ENCODE results near the gene F10. TPM values are rescaled to one million over a fixed set of nuclear protein-coding genes. Genes with fewer than 3 reads are reported as not detected.

Gene F10
- total and polyA plus RNA-seq, 2 of the 13 experiments (the other 11 are each of a cell fraction or from before 2014, with no cell fraction given), result 58.4 to 237 TPM

DNA sequence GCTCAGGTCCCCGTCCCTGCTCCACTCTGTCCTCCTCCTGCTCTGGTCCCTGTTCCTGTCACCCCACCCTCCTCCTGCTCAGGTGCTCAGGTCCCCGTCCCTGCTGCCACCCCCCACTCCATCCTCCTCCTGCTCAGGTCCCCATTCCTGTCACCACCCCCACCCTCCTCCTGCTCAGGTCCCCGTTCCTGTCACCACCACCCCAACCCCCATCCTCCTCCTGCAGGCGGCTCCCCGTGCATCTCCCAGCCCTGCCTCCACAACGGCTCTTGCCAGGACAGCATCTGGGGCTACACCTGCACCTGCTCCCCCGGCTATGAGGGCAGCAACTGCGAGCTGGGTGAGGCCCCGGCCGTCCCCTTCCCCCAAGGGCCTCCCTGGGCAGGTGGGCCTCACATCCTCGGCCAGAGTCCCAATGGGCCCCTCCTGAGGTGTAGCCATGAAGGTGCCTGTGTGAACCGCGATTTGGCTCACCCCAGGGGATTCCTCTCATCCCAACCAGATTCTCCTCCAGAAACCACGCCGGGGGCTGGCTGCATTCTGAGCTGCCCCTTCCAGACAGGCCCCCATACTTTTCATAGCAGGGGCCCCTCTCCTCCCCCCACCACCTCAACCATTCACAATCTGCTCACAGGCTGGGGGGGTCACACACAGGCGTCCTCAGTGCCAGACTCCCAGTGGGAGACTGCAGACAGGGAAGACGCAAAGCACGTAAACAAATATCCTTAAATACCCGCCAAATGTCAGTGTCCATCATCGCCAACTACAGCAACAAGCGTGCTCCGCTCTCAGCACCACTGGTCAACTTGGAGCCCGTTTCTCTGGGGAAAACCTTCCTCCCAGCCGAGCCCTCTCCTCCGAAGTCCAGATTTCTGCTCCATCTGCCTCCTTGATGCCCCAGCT is 40.4 kb downstream of the F10 start:
- Histone ChIP-seq H3K4me1 (ENCODE audit: insufficient read depth, low read length) (peaks cover 23% of the 10 kb centered on the region), H3K9me3 (ENCODE audit: low read length) (no peaks in the 10 kb centered on the region), H3K27ac (ENCODE audit: extremely low read length, insufficient read depth, low read length) (no peak overlapping the region), H3K36me3 (replicated peaks in 1 of 2; ENCODE audit: control insufficient read depth in 1 of 2, insufficient read depth in 2 of 2, low read length in 2 of 2) (no peaks in the 10 kb centered on the region; a peak in 1 of 5 replicates), H4K20me1 (ENCODE audit: insufficient read depth, low read length) (no peaks in the 10 kb centered on the region), H3K4me3 (replicated peaks in 1 of 3; ENCODE audit: insufficient read depth in 1 of 3, low read depth in 2 of 3, low read length in 3 of 3) (no peak overlapping the region), H2AFZ (ENCODE audit: low read length) (no peak overlapping the region), H3K79me2 (ENCODE audit: insufficient read depth, low read length) (no peaks in the 10 kb centered on the region), H3K27me3 (ENCODE audit: control insufficient read depth in 1 of 2, insufficient read depth in 2 of 2, low read length in 2 of 2) (no peaks in the 10 kb centered on the region), H3K9ac (ENCODE audit: insufficient read depth, low read depth, low read length) (no peak overlapping the region), H3K4me2 (ENCODE audit: low read depth, low read length) (no peak overlapping the region)
- ATAC-seq (no peak), FAIRE-seq (no peak), DNase-seq (ENCODE audit: low spot score) (no peak)
- no peak for TF ChIP-seq POLR2G (IDR thresholded peaks at IDR 0.05; ENCODE audit: low read depth, low read length)
- no peak for TF ChIP-seq ZNF18 (CRISPR knock-in tag; IDR thresholded peaks at IDR 0.05; ENCODE audit: insufficient replicate concordance)
- TF ChIP-seq ZNF468 (CRISPR knock-in tag; IDR thresholded peaks at IDR 0.05), result no peak
- no peak for TF ChIP-seq STAT5B (CRISPR knock-in tag; IDR thresholded peaks at IDR 0.05)
- no peak for TF ChIP-seq MED8 (CRISPR knock-in tag; IDR thresholded peaks at IDR 0.05; ENCODE audit: insufficient replicate concordance)
- TF ChIP-seq PHF5A (CRISPR knock-in tag; IDR thresholded peaks at IDR 0.05; ENCODE audit: low read depth, unreplicated experiment), result no peak
- TF ChIP-seq AGO2 (optimal IDR thresholded peaks at IDR 0.05; ENCODE audit: low read depth, low read length), result peak; percentile 63
- 0 out of 2 replicates have a peak, but pooled peaks have one; percentile 24 for TF ChIP-seq RBFOX2 (IDR thresholded peaks at IDR 0.05; ENCODE audit: low read depth, low read length)
- no peak for TF ChIP-seq SP140L (CRISPR knock-in tag; IDR thresholded peaks at IDR 0.05; ENCODE audit: borderline replicate concordance)
- TF ChIP-seq, protein P1, sequence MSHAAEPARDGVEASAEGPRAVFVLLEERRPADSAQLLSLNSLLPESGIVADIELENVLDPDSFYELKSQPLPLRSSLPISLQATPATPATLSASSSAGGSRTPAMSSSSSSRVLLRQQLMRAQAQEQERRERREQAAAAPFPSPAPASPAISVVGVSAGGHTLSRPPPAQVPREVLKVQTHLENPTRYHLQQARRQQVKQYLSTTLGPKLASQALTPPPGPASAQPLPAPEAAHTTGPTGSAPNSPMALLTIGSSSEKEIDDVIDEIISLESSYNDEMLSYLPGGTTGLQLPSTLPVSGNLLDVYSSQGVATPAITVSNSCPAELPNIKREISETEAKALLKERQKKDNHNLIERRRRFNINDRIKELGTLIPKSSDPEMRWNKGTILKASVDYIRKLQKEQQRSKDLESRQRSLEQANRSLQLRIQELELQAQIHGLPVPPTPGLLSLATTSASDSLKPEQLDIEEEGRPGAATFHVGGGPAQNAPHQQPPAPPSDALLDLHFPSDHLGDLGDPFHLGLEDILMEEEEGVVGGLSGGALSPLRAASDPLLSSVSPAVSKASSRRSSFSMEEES (CRISPR knock-in tag; IDR thresholded peaks at IDR 0.05), result no peak
- TF ChIP-seq HINFP (CRISPR knock-in tag; IDR thresholded peaks at IDR 0.05; ENCODE audit: low read depth), result no peak
- WGBS (ENCODE audit: low lambda C conversion rate), result 82% methylated on average over 25 of the region's 25 CpGs
- intact Hi-C loops (cut with micrococcal nuclease; ENCODE audit: unreplicated experiment) (no loop called here), in situ Hi-C loops (cut with HindIII; ENCODE audit: extremely low pct_ligation_motif_present, low pct_unique_long_range_greater_than_20kb) (no loop called here)
- BruUV-seq (replicated peaks), result no TSS peak
- ChIA-PET CTCF (ENCODE audit: low intra/inter-chr PET ratio, low total read pairs) (no interaction called here), POLR2A (no interaction called here)
